GM13976 (cell line): Measurements from ENCODE around the gene ALG14.

ENCODE experiments used
- DNase-seq: peaks from one replicate; pipeline ENCODE4 v3.0.0; 2012; ENCODE audit warnings: low spot score
- in situ Hi-C: fragments of 300-500 bp; cut with MboI; formaldehyde crosslinking; loops from one replicate; pipeline ENCODE4 v1.12.0; 2022; ENCODE audit warnings: low sequenced_read_pairs, mixed read lengths, inconsistent platforms; ENCODE audit not compliant: unreplicated experiment
- TF ChIP-seq, protein P1 (sequence below): IDR thresholded peaks from 2 replicates; pipeline ENCODE4 v1.5.1; 2012; ENCODE audit warnings: borderline replicate concordance, mild to moderate bottlenecking; ENCODE audit not compliant: insufficient read depth; ENCODE audit errors: extremely low read depth, missing control alignments, control extremely low read depth

Gene ALG14

DNA sequence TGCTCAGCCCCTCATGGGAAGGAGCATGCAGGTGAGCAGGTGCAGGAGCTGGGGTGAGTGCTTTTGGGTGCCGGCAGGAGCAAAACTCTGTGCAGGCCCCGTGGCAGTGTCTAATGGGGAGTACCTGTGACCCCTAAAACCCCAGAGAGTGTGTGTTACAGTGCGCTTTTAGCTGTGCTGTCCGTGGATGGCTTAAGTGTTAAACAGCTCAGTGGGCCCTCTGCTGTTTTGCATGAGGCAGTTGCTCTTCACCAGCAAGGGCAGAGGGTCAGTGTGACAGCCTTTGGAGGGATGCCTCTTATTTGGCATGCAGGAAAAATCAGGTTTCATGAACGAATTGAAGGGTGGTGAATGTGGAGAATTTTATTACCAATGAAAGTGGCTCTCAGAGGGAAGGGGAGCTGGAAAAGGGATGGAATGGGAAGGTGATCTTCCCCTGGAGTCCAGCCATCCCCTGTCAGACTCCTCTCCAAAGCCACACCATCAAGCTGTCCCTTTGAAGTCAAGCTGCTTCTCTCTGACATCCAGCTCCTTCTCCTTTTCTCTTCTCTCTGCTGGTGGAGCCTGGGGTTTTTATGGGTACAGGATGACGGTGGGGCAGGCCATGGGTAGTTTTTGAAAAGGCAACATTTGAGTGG is 17.0 kb upstream of the ALG14 start:
- in situ Hi-C loops, result no loop called here

DNA sequence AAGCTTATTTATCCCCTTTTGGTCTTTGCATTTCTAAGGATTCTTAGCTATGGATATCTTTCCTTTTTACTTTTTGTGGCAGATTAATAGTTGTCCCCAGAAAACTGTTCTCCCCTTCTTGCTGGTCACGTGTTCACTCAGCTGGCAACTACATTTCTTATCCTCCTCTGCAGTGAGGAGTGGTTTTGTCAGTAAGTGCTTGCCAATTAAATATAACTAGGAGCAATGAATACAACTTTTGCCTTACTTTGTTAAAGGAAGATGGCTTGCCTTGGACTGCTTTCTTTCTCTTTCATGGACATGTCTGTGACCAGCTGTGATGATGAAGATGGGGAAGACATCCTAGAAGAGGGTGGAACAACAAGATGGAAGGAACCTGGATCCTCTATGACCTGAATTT is 15.6 kb upstream of the ALG14 start:
- in situ Hi-C loops, result no loop called here
- TF ChIP-seq, protein P1, sequence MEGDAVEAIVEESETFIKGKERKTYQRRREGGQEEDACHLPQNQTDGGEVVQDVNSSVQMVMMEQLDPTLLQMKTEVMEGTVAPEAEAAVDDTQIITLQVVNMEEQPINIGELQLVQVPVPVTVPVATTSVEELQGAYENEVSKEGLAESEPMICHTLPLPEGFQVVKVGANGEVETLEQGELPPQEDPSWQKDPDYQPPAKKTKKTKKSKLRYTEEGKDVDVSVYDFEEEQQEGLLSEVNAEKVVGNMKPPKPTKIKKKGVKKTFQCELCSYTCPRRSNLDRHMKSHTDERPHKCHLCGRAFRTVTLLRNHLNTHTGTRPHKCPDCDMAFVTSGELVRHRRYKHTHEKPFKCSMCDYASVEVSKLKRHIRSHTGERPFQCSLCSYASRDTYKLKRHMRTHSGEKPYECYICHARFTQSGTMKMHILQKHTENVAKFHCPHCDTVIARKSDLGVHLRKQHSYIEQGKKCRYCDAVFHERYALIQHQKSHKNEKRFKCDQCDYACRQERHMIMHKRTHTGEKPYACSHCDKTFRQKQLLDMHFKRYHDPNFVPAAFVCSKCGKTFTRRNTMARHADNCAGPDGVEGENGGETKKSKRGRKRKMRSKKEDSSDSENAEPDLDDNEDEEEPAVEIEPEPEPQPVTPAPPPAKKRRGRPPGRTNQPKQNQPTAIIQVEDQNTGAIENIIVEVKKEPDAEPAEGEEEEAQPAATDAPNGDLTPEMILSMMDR, result no peak
- DNase-seq, result no peak

More for the DNA sequence above, 17.0 kb upstream of the ALG14 start:
- DNase-seq, result no peak
- TF ChIP-seq, protein P1, result no peak

DNA sequence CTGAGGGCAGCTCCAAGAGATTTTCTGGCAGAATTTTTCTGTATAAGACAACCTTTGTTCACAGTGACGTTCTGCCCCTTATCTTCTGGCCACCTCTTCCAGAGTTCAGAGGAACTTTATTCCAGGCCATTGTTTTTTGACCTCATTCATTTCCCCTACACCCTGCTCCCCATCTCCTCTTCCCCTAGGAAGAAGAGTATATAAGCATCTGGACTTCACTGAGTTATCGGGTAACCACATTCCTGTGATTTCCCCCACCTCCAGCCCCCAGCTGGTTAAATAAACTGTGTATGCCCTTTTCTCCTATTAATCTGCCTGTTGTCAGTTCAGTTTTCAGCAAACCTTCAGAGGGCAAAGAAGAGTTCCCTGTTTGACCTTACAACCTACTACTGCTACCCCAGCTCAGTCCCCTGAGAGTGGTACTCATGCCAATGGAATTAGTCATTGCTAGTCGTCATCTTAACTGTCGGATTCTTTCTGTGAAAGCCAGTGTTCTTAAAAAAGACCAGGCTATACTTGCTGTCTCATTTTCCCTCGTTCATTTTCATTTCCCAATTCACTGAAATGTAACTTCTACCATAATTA is 14.3 kb upstream of the ALG14 start:
- in situ Hi-C loops, result no loop called here
- DNase-seq, result no peak
- TF ChIP-seq, protein P1, result no peak

DNA sequence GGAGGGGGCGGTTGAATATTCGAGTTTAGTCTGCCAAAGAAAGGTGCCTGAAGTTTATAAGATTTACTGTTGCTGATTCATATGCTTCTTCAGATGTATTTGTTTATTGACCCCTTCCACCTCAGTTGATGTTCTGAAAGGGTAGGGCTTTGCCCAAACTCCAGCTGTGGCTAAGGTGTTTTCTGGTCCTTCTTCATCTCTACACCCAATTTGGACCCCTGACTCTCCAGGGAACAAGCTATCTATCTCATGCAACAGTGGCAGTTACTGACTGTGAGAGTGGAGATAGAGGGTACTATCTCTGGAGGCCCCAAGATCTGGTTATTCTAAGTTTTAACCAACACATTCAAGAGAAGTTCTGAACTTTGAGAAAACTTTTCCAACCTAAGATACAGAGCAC is 12.6 kb upstream of the ALG14 start:
- TF ChIP-seq, protein P1, result no peak
- in situ Hi-C loops, result no loop called here
- DNase-seq, result no peak

DNA sequence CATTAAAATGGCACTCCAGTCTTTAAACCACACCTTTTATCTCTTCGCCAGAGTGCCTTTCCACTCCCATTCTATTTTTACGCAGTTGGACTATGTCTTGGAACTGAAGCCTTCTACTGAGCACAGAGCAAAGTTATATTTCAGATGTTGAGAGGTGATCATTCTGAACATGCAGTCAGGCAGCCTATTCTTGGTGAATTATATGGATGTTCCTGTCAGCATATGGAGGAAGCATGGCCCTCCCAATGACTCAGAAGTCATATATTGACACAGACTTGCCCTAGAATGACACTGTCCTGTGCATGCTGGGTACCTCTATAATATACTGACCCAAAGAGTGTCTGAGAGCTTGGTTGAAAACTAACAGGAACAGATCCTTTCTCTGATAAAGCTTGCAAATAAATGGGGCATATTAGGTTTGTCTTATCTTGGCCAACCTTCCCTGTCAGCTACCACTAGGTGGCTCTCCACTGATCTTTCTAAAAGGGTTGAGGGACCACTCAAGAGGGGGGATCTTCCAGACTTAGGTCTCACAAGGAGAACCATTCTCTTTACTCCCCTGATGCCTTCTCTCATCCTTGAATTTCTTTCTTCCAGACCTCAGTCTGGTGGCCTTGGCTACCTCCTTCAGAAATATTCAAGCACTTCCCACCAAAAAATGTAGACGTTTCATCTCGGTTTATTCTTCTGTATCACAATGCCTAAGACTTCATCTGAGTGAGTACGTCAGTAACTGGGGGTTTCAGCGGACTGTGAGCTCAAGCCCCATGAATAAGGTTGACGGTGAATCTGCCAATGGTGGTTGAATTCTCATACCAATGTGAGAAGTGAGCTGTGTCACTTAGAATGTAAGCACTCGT is 11.8 kb upstream of the ALG14 start:
- DNase-seq, result peak; percentile 65
- in situ Hi-C loops, result no loop called here
- TF ChIP-seq, protein P1, result peak; percentile 34

DNA sequence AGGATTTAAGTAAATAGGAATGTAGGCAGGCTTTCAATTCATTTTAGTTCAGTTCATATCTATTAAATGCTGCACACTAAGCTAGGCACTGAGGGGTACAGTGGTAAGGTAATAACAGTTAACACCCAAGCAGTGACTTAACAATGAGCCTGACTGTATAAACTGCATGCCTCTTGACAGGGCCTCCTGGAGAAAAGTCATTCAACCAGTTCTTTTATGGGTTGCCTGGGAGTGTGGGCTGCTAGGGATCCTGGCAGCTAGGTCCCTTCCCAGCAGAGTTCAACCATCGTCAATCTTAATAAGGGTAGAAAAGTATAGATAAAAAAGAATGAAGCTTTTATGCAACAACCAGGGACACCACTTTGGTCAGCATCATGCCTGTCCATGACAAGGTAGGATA is 8.1 kb upstream of the ALG14 start:
- in situ Hi-C loops, result no loop called here
- TF ChIP-seq, protein P1, result no peak
- DNase-seq, result no peak
